ENCODE data around the gene HOATZ.

DNA sequence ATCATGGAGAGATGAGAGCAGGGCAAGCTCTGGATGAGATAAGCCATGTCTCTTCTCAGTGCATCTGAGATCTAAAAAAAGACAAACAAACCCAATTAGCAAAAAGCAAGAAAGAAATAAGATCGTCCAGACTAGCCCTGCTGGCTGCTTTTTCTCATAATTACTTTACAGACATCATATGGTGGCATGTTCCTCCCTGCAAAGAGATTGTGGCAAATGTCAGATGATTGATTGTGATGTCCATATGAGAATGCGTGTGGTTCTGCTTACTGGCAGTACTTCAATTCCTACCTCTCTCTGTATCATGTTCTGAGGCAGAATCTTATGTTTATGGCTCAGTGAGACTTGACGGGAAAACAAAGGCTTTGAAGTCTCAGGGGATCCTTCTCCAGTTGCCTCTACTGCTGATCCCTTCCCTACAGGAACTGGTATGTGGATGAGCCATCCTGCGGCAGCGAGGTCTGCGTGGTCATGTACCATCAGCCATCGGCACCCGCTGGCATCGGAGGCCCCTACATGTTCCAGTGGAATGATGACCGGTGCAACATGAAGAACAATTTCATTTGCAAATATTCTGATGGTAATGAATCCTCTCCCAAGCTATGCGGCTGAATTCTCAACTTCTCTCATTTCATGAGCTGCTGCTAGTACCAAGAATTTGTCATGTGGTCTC is 34.8 kb downstream of the HOATZ start:
- TF ChIP-seq, protein P1, sequence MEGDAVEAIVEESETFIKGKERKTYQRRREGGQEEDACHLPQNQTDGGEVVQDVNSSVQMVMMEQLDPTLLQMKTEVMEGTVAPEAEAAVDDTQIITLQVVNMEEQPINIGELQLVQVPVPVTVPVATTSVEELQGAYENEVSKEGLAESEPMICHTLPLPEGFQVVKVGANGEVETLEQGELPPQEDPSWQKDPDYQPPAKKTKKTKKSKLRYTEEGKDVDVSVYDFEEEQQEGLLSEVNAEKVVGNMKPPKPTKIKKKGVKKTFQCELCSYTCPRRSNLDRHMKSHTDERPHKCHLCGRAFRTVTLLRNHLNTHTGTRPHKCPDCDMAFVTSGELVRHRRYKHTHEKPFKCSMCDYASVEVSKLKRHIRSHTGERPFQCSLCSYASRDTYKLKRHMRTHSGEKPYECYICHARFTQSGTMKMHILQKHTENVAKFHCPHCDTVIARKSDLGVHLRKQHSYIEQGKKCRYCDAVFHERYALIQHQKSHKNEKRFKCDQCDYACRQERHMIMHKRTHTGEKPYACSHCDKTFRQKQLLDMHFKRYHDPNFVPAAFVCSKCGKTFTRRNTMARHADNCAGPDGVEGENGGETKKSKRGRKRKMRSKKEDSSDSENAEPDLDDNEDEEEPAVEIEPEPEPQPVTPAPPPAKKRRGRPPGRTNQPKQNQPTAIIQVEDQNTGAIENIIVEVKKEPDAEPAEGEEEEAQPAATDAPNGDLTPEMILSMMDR (conservative IDR thresholded peaks at IDR 0.05 in 1 of 2, IDR thresholded peaks at IDR 0.05 in 1 of 2; ENCODE audit: low read depth in 1 of 2, low read length in 2 of 2): no peak
- TF ChIP-seq EZH2 (IDR thresholded peaks at IDR 0.05; ENCODE audit: low read length, missing control alignments): no peak

All from fibroblast of lung (primary cell).